Astrocyte of the cerebellum (primary cell): ENCODE data around the gene IRS1.

Source experiments
- DNase-seq: peaks from one replicate; pipeline ENCODE4 v3.0.0-alpha.2; 2011; ENCODE audit warnings: low read depth
- H3K4me3 ChIP-seq: 2 replicates; pipeline ENCODE4 v1.5.1; 2011; ENCODE audit warnings: mild to moderate bottlenecking, low read depth, low read length, moderate library complexity
- CTCF ChIP-seq: IDR thresholded peaks from 2 replicates; pipeline ENCODE4 v1.5.1; 2012; ENCODE audit warnings: low read length, low read depth, moderate library complexity, mild to moderate bottlenecking; ENCODE audit errors: missing control alignments
- in situ Hi-C: cut with HindIII; loops from 2 replicates; pipeline ENCODE4 v1.10.0; 2017; ENCODE audit warnings: low sequenced_read_pairs

IRS1 gene

GRCh38 chr2:226692521-226693126, 107.0 kb downstream of the IRS1 start:
- no peak for TF ChIP-seq CTCF
- no peak overlapping the region for H3K4me3 ChIP-seq
- DNase-seq = no peak
- in situ Hi-C loops = loop anchor here (5.0 kb wide), 1 partner anchor 95 kb away; no protein-coding TSS in a partner anchor

- in situ Hi-C loops = loop anchor here (5.0 kb wide), 1 partner anchor 96 kb away; no protein-coding TSS in a partner anchor
- no peak overlapping the region for H3K4me3 ChIP-seq
- TF ChIP-seq CTCF = no peak
- DNase-seq = no peak
These were observed 108.4 kb downstream of the IRS1 start for GRCh38 chr2:226691255-226691654.

- in situ Hi-C loops = loop anchor here (5.0 kb wide), 1 partner anchor 97 kb away; no protein-coding TSS in a partner anchor
- DNase-seq = no peak
- TF ChIP-seq CTCF = no peak
- H3K4me3 ChIP-seq = no peak overlapping the region
These were observed 109.1 kb downstream of the IRS1 start for GRCh38 chr2:226690461-226691024.

- TF ChIP-seq CTCF = no peak
- no peak for DNase-seq
- no peak overlapping the region for H3K4me3 ChIP-seq
- in situ Hi-C loops = no loop called here
These were observed 111.9 kb downstream of the IRS1 start for GRCh38 chr2:226687641-226688253.

GRCh38 chr2:226684563-226684959, 115.1 kb downstream of the IRS1 start:
- in situ Hi-C loops = no loop called here
- no peak overlapping the region for H3K4me3 ChIP-seq
- no peak for DNase-seq
- TF ChIP-seq CTCF = no peak

GRCh38 chr2:226683944-226684562, 115.6 kb downstream of the IRS1 start:
- no peak for TF ChIP-seq CTCF
- in situ Hi-C loops = no loop called here
- no peak for DNase-seq
- no peak overlapping the region for H3K4me3 ChIP-seq
